ENCODE data around the gene FGF18. TPM values are rescaled to one million over a fixed set of nuclear protein-coding genes. Genes with fewer than 3 reads are reported as not detected.

Gene FGF18
- total and polyA plus RNA-seq, 9 of the 15 experiments (the other 6 are each of a cell fraction or from before 2014, with no cell fraction given), result 0.05 to 0.18 (median 0.11) TPM; not detected in 6

GRCh38 chr5:171467107-171467506 lies 47.7 kb downstream of the FGF18 start:
- FAIRE-seq (no peak), DNase-seq (ENCODE audit: extremely low read depth in 1 of 4, low spot score in 3 of 4) (no peak), ATAC-seq (no peak)
- WGBS (ENCODE audit: insufficient coverage, low coverage, missing lambda C conversion rate), result 6% methylated on average over 12 of the region's 12 CpGs
- no peak overlapping the region for H3K4me3 ChIP-seq
- H3K27me3 ChIP-seq (ENCODE audit: control insufficient read depth in 2 of 2, insufficient read depth in 2 of 2, low read length in 2 of 2), result peaks cover 15 to 57% of the 10 kb centered on the region in 2 experiments
- in situ Hi-C loops (cut with MboI), result no loop called here
- no peaks in the 10 kb centered on the region for H3K9me3 ChIP-seq (replicated peaks; ENCODE audit: control insufficient read depth, insufficient read depth, low read depth, low read length)
- H3K9me1 ChIP-seq (ENCODE audit: control insufficient read depth, insufficient read depth, low read length), result no peaks in the 10 kb centered on the region
- no TSS peak for BruUV-seq (replicated peaks)
- no peaks in the 10 kb centered on the region for H3K79me2 ChIP-seq (ENCODE audit: control insufficient read depth, insufficient read depth, low read length)
- H3K4me2 ChIP-seq (ENCODE audit: insufficient read depth, low read length), result no peak overlapping the region
- H4K20me1 ChIP-seq (replicated peaks; ENCODE audit: control insufficient read depth, insufficient read depth, low read length), result no peaks in the 10 kb centered on the region
- no peak overlapping the region for H2AFZ ChIP-seq (ENCODE audit: low read depth, low read length)
- ChIA-PET POLR2A (interaction anchor here (0.6 kb wide), 1 partner anchor 41 kb away, joined by 3 read pairs; no protein-coding TSS in a partner anchor), CTCF (ENCODE audit: low intra/inter-chr PET ratio) (no interaction called here)
- peaks cover 2 to 9% of the 10 kb centered on the region in 2 experiments; a peak in 2 of 5 replicates for H3K4me1 ChIP-seq (replicated peaks in 1 of 2; ENCODE audit: control insufficient read depth in 2 of 2, insufficient read depth in 2 of 2, low read length in 2 of 2)
- H3K27ac ChIP-seq (ENCODE audit: extremely low read depth, low read depth, low read length), result no peak overlapping the region
- no peaks in the 10 kb centered on the region for H3K36me3 ChIP-seq (ENCODE audit: control insufficient read depth, insufficient read depth, low read length)
- intact Hi-C loops (cut with micrococcal nuclease), result no loop called here
- no peak for TF ChIP-seq HDGF (IDR thresholded peaks at IDR 0.05)
- TF ChIP-seq SMARCA4 (IDR thresholded peaks at IDR 0.05), result no peak
- no peak for TF ChIP-seq TARDBP (IDR thresholded peaks at IDR 0.05)
- TF ChIP-seq FOXJ2 (tag; IDR thresholded peaks at IDR 0.05), result no peak
- no peak for TF ChIP-seq ZBTB7A (IDR thresholded peaks at IDR 0.05; ENCODE audit: borderline replicate concordance, control insufficient read depth, low read depth, low read length)
- TF ChIP-seq ZNF507 (tag; conservative IDR thresholded peaks at IDR 0.05), result no peak
- no peak for TF ChIP-seq MECOM (CRISPR knock-in tag; IDR thresholded peaks at IDR 0.05)
- TF ChIP-seq PHF21A (IDR thresholded peaks at IDR 0.05; ENCODE audit: borderline replicate concordance, low read depth), result no peak
- TF ChIP-seq, protein P1, sequence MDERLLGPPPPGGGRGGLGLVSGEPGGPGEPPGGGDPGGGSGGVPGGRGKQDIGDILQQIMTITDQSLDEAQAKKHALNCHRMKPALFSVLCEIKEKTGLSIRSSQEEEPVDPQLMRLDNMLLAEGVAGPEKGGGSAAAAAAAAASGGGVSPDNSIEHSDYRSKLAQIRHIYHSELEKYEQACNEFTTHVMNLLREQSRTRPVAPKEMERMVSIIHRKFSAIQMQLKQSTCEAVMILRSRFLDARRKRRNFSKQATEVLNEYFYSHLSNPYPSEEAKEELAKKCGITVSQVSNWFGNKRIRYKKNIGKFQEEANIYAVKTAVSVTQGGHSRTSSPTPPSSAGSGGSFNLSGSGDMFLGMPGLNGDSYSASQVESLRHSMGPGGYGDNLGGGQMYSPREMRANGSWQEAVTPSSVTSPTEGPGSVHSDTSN (CRISPR knock-in tag; IDR thresholded peaks at IDR 0.05; ENCODE audit: low read depth), result no peak
- TF ChIP-seq, protein P1 (tag; conservative IDR thresholded peaks at IDR 0.05; ENCODE audit: low read depth), result no peak
- TF ChIP-seq CHCHD3 (CRISPR knock-in tag; IDR thresholded peaks at IDR 0.05), result no peak
- no peak for TF ChIP-seq GMEB1 (CRISPR knock-in tag; IDR thresholded peaks at IDR 0.05)
- no peak for TF ChIP-seq ZNF140 (CRISPR knock-in tag; IDR thresholded peaks at IDR 0.05)
- TF ChIP-seq ARHGAP35 (IDR thresholded peaks at IDR 0.05; ENCODE audit: partially characterized antibody), result no peak
- no peak for TF ChIP-seq ZFP30 (CRISPR knock-in tag; IDR thresholded peaks at IDR 0.05; ENCODE audit: borderline replicate concordance)
- TF ChIP-seq HOXB6 (CRISPR knock-in tag; IDR thresholded peaks at IDR 0.05; ENCODE audit: borderline replicate concordance), result no peak
- no peak for TF ChIP-seq CHD4 (IDR thresholded peaks at IDR 0.05; ENCODE audit: insufficient read depth, insufficient replicate concordance, low read depth, low read length, poor library complexity, severe bottlenecking)
- no peak for TF ChIP-seq ZNF57 (CRISPR knock-in tag; IDR thresholded peaks at IDR 0.05)
- H3K9ac ChIP-seq (ENCODE audit: insufficient read depth in 1 of 2, low read depth in 2 of 2, low read length in 2 of 2), result no peak overlapping the region
